ENCODE data around the gene ZNF853.

DNA sequence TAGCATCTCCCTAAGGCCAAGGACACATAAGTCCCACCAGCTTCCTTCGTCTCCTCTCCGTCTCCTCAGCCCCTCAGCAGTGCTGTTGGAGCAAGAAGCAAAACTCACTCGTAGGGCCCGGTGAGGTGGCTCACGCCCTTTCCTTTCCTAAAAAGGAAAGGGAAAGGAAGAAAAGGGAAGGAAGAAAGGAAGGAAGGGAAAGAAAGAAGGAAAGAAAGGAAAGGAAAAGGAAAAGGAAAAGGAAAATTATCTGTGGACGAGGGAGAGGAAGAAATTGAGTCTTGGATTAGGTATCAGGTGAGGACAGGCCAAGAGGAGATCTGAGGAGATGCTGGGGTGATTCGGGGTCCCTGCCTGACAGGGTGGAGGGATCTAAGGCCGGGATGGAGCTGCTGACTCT lies 18.6 kb downstream of the ZNF853 start:
- TF ChIP-seq, protein P1, sequence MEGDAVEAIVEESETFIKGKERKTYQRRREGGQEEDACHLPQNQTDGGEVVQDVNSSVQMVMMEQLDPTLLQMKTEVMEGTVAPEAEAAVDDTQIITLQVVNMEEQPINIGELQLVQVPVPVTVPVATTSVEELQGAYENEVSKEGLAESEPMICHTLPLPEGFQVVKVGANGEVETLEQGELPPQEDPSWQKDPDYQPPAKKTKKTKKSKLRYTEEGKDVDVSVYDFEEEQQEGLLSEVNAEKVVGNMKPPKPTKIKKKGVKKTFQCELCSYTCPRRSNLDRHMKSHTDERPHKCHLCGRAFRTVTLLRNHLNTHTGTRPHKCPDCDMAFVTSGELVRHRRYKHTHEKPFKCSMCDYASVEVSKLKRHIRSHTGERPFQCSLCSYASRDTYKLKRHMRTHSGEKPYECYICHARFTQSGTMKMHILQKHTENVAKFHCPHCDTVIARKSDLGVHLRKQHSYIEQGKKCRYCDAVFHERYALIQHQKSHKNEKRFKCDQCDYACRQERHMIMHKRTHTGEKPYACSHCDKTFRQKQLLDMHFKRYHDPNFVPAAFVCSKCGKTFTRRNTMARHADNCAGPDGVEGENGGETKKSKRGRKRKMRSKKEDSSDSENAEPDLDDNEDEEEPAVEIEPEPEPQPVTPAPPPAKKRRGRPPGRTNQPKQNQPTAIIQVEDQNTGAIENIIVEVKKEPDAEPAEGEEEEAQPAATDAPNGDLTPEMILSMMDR (IDR thresholded peaks at IDR 0.05): no peak
- TF ChIP-seq POLR2AphosphoS5 (IDR thresholded peaks at IDR 0.05): no peak
- no peak for TF ChIP-seq POLR2A (IDR thresholded peaks at IDR 0.05)

All from stomach (tissue), 4 donors.